Activated CD4-positive, alpha-beta T cell treated with anti-CD3 and anti-CD28 coated beads, Interleukin-2, amount 50 U/mL, for 4 hours (primary cell): ENCODE measurements around the gene ENAH.

Experiments used
- DNase-seq, 2 experiments: peaks; one replicate each; pipeline ENCODE4 v3.0.0-alpha.2; 2020

The ENAH gene

DNA sequence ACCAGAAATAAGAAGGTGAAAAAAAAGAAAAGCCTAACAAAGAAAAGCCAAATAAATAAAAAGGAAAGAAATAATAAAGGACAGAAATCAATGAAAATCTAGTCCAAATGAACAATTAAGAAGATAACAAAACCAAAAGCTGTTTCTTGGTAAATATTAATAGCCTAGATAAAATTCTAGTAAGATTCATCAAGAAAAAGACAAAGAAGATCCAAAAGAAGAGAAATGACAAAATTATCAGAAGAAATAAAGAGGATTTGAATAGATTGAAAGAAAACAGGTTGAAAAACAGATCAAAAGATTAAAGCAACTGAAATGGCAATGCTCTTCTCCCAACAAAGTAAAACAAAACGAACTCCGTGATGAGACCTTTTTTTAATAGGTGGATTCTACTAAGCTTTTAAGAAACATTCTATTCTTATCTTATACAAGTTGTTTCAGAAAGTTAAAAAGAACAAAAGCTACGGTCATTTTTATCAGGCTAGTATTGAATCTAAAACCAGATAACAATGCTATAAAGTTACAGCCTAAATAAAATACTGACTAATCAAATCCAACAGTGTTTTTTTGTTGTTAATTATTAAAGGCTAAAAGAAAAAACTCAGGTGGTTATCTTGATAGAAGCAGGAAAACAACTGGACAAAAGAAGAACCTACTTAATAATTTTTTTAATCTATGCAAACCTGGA is 50.9 kb downstream of the ENAH start:
- no peak for DNase-seq

DNA sequence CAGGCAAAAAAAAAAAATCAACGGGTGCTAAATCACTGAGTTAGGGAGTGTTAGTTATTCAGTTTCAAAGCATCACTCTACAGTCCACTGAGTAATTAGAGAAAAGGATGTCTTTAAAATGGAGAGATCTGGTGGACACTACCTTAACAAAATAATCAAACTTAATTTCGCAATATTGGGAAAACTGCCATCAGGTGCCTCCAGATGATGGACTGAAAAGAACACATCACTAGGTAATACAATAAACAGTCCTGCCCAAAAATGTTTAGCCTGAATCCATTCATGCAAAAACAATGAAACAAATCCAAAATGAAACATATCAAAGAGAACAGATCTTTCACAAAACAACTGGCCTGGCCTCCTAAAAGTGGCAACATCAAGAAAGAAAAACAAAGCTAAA is 54.1 kb downstream of the ENAH start:
- no peak for DNase-seq

DNA sequence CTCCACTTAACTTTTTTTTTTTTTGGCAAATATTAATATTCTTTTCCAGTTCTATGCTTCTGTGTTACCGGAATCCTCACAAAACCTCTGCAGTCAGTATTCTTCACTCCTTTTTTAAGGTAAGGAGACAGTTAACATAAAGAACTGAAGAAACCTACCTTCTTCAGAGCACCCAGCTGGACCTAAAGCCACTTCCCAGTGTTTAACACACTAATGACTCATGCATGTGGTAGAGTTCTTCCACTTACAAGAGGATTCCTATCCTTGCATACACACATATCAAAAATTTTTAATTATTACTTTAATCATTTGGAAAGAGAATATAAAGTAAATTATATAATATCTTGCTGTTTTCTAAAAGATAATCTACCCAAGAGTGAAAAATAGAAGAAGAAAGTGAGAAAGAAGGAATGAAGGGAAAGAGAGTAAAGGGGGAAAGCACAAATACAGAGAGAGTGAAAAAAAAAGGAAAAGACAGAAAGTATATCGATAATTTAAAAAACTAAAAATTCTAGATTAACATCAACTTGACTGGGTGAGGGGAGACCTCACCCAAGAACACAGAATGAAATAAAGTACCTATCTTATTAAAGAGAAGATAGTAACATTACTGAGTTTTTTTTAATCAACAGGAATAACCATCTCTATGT is 54.9 kb downstream of the ENAH start:
- DNase-seq: no peak

DNA sequence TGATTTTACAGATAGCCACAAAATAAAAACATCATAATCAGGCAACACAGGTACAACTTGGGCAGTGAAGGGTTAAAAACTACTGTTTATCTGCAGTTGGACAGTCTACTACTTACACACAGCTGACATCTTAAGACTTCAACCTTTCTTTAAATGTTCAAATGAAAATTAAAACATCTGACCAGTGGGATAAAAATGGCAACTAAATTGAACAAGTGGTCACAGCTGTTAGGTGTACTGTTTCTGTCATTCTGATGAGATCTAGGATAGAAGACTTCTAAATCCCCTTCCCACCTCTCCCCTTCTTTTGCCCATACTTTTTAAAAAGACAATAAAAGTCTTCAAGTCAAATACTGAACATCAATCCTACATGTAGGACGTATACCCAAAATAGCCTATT is 56.2 kb downstream of the ENAH start:
- no peak for DNase-seq

DNA sequence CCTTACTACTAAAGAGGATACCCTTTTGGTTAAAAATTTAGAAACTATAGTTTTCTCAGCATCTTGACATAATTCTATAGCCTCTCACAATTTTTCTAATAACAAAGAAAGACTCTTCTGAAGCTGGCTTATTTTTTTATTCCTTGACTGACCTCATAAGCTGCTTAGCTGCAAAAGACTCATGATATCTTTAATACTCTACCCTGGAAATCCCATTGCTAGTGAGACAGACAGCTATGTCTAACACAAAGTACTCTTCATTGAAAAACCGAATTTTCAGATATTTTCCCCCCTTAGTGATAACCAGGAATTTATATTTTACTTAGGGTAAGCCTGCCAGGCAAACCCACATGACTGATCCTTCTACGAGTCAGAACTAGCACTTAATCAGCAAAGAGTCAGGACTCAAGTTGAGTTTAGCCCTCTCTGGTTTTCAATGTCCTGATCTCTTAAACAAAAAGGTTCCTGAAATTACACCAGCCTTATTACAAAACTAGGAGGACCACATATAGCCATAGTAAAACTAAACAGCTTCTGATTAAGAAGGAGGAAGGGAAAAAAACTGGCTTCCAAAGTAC is 56.9 kb downstream of the ENAH start:
- DNase-seq: no peak

DNA sequence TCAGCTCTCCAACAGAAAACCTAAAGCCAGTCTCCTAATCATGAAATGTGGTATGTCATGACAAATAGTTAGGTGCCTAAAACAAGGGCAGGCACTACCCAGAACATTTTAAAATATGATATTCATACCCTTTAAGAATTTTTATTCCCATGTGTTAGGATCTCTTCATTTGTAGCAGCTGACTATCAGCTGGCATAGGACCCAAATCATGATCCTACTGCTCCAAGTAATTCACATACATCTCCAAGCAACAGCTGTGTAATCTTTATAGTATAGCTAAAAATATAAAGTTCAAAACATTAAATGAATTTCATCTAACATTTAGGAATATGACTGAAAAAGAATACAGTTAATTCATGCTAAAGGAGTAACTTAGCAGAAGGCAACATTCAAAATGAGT is 57.5 kb downstream of the ENAH start:
- no peak for DNase-seq

DNA sequence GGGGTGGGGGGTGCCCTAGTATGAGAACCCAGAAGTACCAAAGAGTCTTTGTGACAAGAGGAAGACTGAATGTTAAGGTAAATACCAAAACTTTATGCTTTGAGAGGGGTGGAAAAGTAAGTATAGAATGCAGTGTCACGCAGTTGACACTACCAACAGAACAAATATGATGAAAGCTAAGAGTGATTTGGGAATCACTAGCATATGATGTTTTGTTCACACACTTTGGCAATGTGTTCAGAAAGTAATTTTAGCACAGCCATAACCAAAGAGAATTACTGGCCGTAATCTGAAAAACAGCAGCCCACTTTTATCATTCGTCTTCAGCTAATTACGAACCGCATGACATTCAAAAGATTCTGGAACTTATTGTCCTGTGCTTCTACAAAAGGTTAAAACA is 59.5 kb downstream of the ENAH start:
- DNase-seq: no peak

DNA sequence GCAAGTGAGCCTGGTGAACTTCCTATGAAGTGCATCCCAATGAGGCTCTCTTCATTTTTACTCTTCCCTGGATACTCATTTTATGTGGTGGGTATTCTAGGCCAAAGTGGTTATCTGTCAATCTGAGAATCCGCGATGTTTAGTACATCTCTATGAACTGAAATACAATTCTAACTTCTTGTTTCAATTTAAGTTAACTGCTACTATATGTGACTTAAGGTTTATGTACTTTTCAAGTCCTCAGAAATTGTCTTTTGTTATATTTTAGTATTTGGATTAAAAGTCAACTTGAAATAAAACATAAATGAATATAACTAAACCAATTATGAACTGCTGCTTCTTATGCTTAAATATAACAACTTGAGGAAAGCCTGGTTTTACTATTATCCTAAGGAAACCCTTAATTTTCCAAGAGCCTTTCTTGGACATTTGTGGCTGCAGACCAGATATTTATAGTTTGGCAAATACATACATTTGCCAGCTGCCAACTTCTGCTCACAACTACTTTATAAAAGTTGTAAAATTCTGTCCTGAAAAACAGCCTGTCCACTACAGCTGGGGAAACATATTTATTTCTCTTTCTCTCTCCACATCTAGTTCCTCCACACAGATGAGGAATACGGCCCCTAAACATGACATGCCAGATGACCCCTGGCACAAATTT is 60.4 kb downstream of the ENAH start:
- DNase-seq: no peak

DNA sequence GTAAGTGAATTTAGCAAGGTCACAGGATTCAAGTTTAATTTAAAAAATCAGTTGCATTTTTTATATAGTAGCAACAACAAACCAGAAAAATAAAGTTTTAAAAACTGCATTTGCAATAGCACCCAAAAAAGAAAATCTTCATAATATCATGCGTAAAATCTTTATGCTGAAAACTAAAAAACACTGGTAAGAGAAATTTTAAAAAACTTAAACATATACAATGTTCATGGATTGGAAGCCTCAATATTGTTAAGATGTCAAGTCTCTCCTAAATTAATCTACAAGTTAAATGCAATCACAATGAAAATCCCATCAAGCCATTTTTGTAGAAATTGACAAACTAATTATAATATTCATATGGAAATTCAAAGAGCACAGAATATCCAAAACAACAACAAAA is 65.6 kb downstream of the ENAH start:
- no peak for DNase-seq

DNA sequence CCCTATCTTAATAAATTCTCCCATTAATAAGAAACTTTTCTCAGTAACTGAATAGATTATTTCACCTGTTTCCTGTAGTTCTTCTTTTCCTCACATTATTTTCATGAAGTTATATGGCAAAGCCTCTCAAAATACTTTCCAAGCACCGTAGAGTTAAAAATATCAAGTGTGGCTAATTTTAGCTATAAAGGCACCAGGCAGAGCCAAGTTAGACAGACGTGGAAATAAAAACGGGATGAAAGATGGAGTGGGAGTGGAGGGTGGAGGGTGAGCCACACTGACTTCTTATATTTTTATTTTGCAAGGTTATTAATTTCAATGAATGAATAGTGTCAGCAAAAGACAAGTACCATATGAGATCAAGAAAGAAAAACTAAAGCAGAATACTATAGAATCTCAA is 71.7 kb downstream of the ENAH start:
- no peak for DNase-seq

DNA sequence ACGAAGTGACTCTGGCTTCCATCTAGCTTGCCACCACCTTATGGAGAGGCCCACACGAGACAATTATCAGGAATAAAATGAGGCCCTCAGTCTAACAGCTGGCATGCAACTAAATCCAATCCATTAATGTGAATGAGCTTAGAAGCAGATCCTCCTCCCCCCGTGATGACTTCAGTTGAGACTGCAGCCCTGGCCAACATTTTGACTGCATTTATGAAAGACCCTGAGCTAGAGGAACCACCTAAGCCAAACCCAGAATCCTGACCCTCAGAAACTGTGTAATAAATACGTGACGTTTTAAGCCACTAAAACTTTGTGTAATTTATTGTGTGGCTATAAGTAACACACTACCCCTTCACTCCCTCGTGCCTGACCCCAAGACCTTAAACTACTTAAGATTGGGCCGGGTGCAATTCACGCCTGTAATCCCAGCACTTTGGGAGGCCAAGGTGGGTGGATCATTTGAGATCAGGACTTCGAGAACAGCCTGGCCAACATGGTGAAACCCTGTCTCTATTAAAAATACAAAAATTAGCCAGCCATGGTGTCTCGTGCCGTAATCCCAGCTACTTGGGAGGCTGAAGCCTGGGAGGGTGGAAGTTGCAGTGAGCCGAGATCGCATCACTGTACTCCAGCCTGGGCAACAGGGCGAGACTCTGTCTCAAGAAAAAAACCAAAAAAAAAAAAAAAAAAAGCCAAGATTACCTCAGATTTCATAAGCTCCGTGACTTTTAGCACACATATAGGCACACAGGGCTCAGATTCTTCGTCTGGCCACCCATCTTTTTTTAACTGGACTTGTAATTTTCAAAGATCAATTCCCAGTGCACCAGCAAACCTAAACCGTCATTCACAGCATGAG is 72.5 kb downstream of the ENAH start:
- no peak for DNase-seq

DNA sequence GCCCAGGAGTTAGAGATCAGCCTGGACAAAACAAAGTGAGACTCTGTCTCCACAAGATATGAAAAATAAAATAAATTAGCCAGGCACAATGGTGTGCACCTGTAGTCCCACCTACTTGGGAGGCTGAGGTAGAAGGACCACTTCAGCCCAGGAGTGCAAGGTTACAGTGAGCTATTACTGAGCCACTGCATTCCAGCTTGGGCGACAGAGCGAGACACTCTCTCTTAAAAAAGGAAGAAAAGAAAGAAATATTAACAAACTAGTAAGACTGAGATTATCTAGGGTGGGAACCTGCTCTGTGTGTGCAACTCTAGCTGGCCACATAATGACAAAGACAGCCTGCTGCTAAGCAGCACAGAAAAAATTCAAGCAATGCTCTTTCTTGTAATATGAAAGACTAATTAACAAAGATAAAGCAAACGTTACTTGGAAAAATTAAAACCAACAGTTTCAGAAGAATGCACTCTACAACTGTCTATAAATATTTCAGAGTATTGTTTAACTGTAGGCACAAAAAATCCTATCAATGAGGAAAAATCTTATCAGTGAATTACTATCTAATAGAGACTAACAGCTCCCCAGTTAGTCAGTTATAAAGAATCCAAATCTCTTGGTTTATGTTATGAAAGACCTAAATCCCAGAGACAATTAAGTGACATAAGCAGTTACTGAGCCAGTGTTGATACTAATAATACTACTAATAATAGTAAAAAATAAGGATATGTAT is 74.5 kb downstream of the ENAH start:
- DNase-seq: no peak

DNA sequence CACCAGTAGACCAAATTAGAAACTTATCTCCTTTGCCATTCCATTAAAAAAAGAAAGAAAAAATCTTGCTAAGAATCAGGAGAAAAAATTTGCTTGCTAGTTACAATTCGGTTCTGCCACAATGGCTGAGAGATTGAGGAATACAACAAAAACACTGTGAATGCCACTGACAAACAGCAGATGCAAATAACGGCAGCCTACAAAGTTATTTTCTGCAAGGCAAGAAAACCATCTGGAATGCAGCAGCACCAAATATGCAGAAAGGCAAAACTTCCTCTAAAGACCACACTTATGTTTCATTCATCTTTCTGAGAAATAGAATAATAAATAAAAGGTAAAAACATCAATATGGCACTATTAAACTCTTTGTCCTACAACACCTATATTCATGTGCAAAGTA is 75.7 kb downstream of the ENAH start:
- DNase-seq: no peak

DNA sequence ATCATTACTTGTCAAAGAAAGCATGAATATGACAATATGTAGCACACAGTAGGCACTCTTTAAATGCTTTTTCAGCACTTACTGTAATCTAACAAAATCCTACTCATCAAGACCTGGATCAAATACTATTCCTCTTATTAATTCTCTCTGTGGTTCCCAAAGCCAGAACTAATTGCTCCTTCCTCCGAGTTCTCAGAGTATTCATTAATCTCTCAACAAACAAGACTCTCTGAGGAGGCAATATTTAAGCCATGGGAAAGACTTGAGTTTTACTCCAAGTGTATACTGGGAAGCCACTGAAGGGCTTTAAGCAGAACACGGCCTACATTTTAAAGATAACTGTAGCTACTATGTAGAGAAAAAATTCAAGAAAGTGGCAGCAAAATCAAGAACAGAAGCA is 79.7 kb downstream of the ENAH start:
- DNase-seq: no peak

DNA sequence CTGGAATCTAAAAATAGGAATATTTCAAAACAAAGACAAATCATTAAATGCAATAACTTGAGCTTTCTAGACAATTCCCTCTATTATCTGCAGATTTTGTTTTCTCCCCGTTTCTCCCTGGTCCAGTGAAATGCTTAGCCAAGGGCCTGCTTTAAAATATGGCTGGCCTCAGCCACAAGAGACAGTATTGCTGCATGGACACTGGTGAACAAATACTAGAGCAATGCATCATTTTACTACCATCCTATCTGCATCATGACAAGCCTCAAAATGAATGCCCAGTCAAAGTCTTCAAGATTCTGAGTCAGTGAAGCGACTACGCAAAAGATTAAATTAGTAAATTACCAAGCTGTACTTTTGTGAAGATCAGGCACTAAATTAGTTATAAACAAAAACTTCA is 80.5 kb downstream of the ENAH start:
- no peak for DNase-seq

DNA sequence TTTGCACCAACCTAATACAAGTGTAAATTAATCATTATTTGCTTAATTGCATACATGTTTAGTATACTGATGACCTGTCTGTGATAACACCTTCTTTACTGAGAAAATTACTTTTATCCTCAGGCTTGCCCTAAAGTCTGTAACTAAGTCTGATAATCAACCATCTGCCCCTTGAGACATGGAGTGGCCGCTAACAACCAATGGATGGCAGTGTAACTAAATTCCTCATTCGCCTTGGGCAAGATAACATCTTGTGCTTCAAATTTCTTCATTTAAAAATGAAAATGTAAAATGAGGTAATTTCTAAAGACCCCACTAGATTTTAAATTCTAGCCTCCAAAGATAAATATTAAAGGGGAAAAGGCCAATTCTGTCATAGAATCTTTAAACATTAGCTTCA is 85.1 kb downstream of the ENAH start:
- no peak for DNase-seq

DNA sequence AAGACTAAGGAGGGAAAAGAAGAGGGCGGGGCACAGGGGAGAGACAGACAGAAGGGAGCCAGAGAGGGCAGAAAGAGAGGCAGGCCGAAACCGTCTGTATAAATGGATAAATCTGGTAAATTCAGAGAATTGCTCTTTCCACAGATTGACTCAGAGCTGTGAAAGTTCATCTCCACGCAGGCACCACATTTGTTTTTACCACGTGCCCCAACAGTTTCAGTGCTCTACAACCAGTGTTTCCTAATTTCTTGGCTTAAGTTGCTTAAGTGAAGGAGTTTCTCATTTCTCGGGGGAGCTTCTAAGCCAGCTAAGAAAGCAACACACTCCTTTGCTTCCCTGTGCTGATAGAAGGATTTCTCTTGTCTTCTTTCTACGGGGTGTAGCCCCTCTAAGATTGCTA is 87.1 kb downstream of the ENAH start:
- no peak for DNase-seq

DNA sequence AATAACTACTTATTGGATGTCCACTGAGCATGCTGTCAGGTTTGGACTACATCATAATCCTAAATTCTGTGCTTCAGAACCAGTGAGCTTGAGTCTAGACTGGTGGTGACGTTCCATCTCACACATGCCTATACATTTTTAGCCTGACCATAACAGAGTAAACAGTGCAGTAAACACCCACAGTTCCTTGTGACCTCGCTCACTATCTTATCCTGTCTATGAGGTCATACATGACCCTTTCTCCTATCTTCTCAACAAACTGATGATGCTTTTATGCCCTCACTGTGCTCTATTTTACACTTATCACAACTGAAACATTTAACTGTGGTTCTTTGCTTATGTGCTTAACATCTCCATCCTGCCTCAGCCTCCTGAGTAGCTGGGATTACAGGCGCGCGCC is 91.2 kb downstream of the ENAH start:
- DNase-seq: no peak

DNA sequence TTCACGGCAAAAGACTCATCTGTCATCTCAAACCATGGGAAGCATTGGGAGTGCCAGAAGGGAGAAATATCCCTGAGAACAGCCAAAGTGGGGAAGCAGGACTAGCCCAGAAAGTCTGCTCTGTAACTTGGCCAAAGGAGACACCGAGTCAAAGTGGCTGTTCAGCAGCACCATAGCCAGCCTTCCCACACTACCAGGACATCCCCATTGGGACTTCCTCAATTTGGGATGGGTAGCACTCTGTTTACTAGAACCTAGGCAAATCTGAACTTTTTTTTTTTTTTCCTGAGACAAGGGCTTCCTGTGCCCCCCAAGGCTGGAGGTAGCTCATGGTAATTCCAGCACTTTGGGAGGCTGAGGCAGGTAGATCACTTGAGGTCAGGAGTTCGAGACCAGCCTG is 93.0 kb downstream of the ENAH start:
- DNase-seq: no peak

DNA sequence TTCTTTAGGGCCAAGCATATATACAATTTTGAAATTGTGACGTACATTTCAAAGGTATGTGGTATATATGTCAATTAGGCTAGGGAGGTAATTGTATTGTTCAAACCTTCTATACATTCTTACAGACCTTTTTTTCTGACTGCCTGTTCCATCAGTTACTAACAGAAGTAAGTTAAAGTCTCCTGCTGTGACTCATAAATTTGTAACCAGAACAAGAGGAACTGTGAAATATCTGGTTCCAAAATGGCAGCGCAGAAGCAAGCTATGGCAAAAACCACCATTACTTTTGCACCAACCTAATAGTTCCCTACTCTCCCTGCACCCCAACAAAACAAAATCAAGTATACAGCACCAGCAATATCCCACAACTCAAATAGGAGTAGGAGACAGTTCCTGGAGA is 93.6 kb downstream of the ENAH start:
- no peak for DNase-seq

DNA sequence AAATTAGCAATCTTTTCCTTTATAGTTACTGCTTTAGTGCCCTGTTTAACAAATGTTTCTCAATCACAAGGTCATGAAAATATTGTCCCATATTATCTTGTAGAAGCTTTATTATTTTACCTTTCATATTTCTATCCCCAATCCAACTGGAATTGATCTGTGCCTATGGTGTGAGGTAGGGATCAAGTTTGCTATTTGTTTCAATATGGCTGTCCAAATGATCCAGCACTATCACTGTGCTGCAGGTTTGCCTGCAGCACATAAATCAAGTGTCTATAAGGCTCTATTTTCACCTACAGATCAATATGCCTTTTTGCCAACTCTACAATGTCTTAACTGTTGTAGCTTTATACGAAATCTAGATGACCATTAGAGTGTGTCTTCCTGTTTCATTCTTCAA is 96.2 kb downstream of the ENAH start:
- no peak for DNase-seq

DNA sequence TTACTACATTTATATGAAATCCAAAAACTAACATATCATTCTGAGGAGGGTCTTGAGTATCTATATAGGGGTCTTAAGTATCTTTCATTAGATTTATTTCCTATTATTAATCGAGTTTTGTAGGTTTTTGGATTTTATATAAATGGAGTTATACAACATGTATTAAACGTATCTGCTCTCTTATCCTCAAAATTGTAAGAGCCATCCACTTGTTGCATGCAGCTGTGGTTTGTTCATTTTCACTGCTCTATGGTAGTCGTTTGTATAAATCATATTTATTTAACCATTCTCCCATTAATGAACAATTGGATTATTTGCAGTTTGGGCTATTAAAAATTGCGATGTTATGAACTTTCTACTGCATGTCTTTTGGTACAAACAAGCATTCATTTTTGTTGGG is 97.1 kb downstream of the ENAH start:
- no peak for DNase-seq
